Measurements from ENCODE around the gene DNMBP. TPM values are rescaled to one million over a fixed set of nuclear protein-coding genes. Genes with fewer than 3 reads are reported as not detected.

Gene DNMBP
- total and polyA plus RNA-seq, 2 of the 8 experiments (the other 6 are each of a cell fraction or from before 2014, with no cell fraction given): 19.1 to 26.4 TPM

- peak overlapping the region; percentile 94 for H2BK5ac ChIP-seq (ENCODE audit: low read depth, low read length)
- H3K18ac ChIP-seq (ENCODE audit: extremely low read depth, low read length): peak overlapping the region; percentile 17; the same call in 1 of the 2 replicates
- H3K4me3 ChIP-seq (ENCODE audit: extremely low read depth in 1 of 4, insufficient read depth in 2 of 4, low read depth in 3 of 4, low read length in 4 of 4): peak overlapping the region; percentile 45 to 67 (median 50)
- H3K23me2 ChIP-seq (ENCODE audit: low read depth, low read length): peaks cover 6% of the 10 kb centered on the region
- no peaks in the 10 kb centered on the region for H3K79me1 ChIP-seq (ENCODE audit: low read depth, low read length)
- peaks cover 0 to 13% of the 10 kb centered on the region in 2 experiments; a peak in 3 of 4 replicates for H3K79me2 ChIP-seq (ENCODE audit: control insufficient read depth in 1 of 2, insufficient read depth in 2 of 2, low read length in 2 of 2)
- H2AK5ac ChIP-seq (ENCODE audit: low read depth, low read length): 0 out of 2 replicates have a peak overlapping the region, but pooled peaks have one; percentile 55
- H3K4me2 ChIP-seq (ENCODE audit: insufficient read depth in 1 of 2, low read depth in 2 of 2, low read length in 2 of 2): peak overlapping the region; percentile 77 to 78
- no peak overlapping the region for H4K8ac ChIP-seq (ENCODE audit: extremely low read depth, insufficient read depth, low read length)
- peak overlapping the region; percentile 70; the same call in 1 of the 2 replicates for H2BK12ac ChIP-seq (ENCODE audit: low read depth, low read length)
- no peak overlapping the region for H3K23ac ChIP-seq (ENCODE audit: insufficient read length)
- no peak overlapping the region for H2BK20ac ChIP-seq (ENCODE audit: low read length)
- peak overlapping the region; percentile 92 for H4K91ac ChIP-seq (replicated peaks; ENCODE audit: insufficient read length, low read length)
- POLR2A ChIA-PET (ENCODE audit: partially characterized antibody): interaction anchor here (0.6 to 2.9 kb wide), 6 partner anchors 9 to 103 kb away, joined by 3 to 17 read pairs (median 7); no protein-coding TSS in a partner anchor
- DNase-seq (ENCODE audit: low read depth in 1 of 2, low spot score in 2 of 2) (peak; percentile 34 to 75), FAIRE-seq (peak; percentile 76)
- no peaks in the 10 kb centered on the region for H3K36me3 ChIP-seq (ENCODE audit: control insufficient read depth in 2 of 4, insufficient read depth in 4 of 4, low read length in 3 of 4)
- H3K27ac ChIP-seq (ENCODE audit: low read depth, low read length): peak overlapping the region; percentile 94
- peak overlapping the region; percentile 82 for H4K5ac ChIP-seq (ENCODE audit: insufficient read length, low read depth, low read length)
- H3K4ac ChIP-seq (replicated peaks; ENCODE audit: insufficient read length, low read depth, low read length): peak overlapping the region; percentile 50
- no peaks in the 10 kb centered on the region for H3K9me3 ChIP-seq (ENCODE audit: insufficient read depth in 2 of 2, low read depth in 1 of 2, low read length in 1 of 2)
- no peak overlapping the region for H2AFZ ChIP-seq (ENCODE audit: low read length)
- peak overlapping the region; percentile 27 for H3K56ac ChIP-seq (replicated peaks; ENCODE audit: insufficient read length, low read depth, low read length)
- WGBS, 2 experiments (ENCODE audit: extremely low coverage in 1 of 2, insufficient coverage in 1 of 2, insufficient read length in 1 of 2, insufficient replicate concordance in 2 of 2, low coverage in 1 of 2, low lambda C conversion rate in 2 of 2, missing lambda C conversion rate in 1 of 2): 17% methylated on average over 10 of the region's 10 CpGs; no CpG with 5 or more reads in 1 of the 2 experiments
- H3K9ac ChIP-seq (replicated peaks in 1 of 4; ENCODE audit: extremely low read depth in 1 of 4, low read depth in 3 of 4, low read length in 3 of 4): peak overlapping the region; percentile 55 to 82 (median 66)
- no peak overlapping the region for H3K14ac ChIP-seq (ENCODE audit: insufficient read length)
- peaks cover 4 to 12% (median 9%) of the 10 kb centered on the region in 4 experiments; a peak in 6 of 7 replicates for H3K4me1 ChIP-seq (replicated peaks in 1 of 4; ENCODE audit: control insufficient read depth in 3 of 4, insufficient read depth in 4 of 4, low read length in 3 of 4)
- H2BK15ac ChIP-seq (ENCODE audit: low read length): no peak overlapping the region
- no peaks in the 10 kb centered on the region for H4K20me1 ChIP-seq (replicated peaks in 1 of 2; ENCODE audit: control insufficient read depth in 1 of 2, insufficient read depth in 2 of 2, low read length in 2 of 2)
- CTCF ChIA-PET (ENCODE audit: partially characterized antibody): interaction anchor here (0.9 to 1.4 kb wide), 7 partner anchors 13 to 127 kb away, joined by 3 to 8 read pairs (median 4); no protein-coding TSS in a partner anchor
- no peaks in the 10 kb centered on the region for H3K27me3 ChIP-seq (replicated peaks in 1 of 4; ENCODE audit: control insufficient read depth in 3 of 4, extremely low read depth in 1 of 4, insufficient read depth in 3 of 4, low read length in 3 of 4)
- peak overlapping the region; percentile 85 for H2BK120ac ChIP-seq (replicated peaks; ENCODE audit: low read depth, low read length)
- TF ChIP-seq FOSL1 (IDR thresholded peaks at IDR 0.05; ENCODE audit: insufficient read depth, low read depth, low read length) (no peak), SP1 (IDR thresholded peaks at IDR 0.05; ENCODE audit: low read depth, low read length) (peak; percentile 99), YY1 (IDR thresholded peaks at IDR 0.05; ENCODE audit: low read depth, low read length) (no peak; the same call in 1 of the 2 replicates), TAF1 (IDR thresholded peaks at IDR 0.05; ENCODE audit: low read depth, low read length) (peak; percentile 75), BCL11A (IDR thresholded peaks at IDR 0.05; ENCODE audit: low read depth in 2 of 2, low read length in 2 of 2) (no peak), HDAC6 (IDR thresholded peaks at IDR 0.05; ENCODE audit: low read depth, low read length) (no peak), PHF8 (conservative IDR thresholded peaks at IDR 0.05; ENCODE audit: low read depth, low read length) (0 out of 2 replicates have a peak, but pooled peaks have one; percentile 25), SP4 (IDR thresholded peaks at IDR 0.05; ENCODE audit: low read length) (no peak), CHD1 (IDR thresholded peaks at IDR 0.05; ENCODE audit: low read depth, low read length) (no peak), MAX (IDR thresholded peaks at IDR 0.05) (peak; percentile 96), TAF7 (optimal IDR thresholded peaks at IDR 0.05; ENCODE audit: borderline replicate concordance, low read depth, low read length) (peak; percentile 26), SRF (IDR thresholded peaks at IDR 0.05; ENCODE audit: low read depth, low read length) (no peak)
Measured at GRCh38 chr10:99917963-99918825, 91.6 kb downstream of the DNMBP start.

Data from H1 (cell line).